HT-29 (cell line): ENCODE data around the gene OSBPL7. TPM values are rescaled to one million over a fixed set of nuclear protein-coding genes. Genes with fewer than 3 reads are reported as not detected.

ENCODE experiments used
- DNase-seq: peaks from one replicate; pipeline ENCODE4 v3.0.0-alpha.2; 2015; ENCODE audit warnings: low spot score
- total RNA-seq: library from RNA; depleted of rRNA; stranded (reverse); fragments of >200 nt; shearing (Covaris generic); gene quantifications from 2 replicates; pipeline ENCODE4 v1.2.3, GENCODE V29; 2014; rRNA removed

The OSBPL7 gene, protein sequence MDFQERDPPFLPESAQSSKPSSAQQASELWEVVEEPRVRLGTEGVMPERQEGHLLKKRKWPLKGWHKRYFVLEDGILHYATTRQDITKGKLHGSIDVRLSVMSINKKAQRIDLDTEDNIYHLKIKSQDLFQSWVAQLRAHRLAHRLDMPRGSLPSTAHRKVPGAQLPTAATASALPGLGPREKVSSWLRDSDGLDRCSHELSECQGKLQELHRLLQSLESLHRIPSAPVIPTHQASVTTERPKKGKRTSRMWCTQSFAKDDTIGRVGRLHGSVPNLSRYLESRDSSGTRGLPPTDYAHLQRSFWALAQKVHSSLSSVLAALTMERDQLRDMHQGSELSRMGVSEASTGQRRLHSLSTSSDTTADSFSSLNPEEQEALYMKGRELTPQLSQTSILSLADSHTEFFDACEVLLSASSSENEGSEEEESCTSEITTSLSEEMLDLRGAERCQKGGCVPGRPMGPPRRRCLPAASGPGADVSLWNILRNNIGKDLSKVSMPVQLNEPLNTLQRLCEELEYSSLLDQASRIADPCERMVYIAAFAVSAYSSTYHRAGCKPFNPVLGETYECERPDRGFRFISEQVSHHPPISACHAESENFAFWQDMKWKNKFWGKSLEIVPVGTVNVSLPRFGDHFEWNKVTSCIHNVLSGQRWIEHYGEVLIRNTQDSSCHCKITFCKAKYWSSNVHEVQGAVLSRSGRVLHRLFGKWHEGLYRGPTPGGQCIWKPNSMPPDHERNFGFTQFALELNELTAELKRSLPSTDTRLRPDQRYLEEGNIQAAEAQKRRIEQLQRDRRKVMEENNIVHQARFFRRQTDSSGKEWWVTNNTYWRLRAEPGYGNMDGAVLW
- 18.7 and 21.6 TPM in 2 replicates for total RNA-seq

DNA sequence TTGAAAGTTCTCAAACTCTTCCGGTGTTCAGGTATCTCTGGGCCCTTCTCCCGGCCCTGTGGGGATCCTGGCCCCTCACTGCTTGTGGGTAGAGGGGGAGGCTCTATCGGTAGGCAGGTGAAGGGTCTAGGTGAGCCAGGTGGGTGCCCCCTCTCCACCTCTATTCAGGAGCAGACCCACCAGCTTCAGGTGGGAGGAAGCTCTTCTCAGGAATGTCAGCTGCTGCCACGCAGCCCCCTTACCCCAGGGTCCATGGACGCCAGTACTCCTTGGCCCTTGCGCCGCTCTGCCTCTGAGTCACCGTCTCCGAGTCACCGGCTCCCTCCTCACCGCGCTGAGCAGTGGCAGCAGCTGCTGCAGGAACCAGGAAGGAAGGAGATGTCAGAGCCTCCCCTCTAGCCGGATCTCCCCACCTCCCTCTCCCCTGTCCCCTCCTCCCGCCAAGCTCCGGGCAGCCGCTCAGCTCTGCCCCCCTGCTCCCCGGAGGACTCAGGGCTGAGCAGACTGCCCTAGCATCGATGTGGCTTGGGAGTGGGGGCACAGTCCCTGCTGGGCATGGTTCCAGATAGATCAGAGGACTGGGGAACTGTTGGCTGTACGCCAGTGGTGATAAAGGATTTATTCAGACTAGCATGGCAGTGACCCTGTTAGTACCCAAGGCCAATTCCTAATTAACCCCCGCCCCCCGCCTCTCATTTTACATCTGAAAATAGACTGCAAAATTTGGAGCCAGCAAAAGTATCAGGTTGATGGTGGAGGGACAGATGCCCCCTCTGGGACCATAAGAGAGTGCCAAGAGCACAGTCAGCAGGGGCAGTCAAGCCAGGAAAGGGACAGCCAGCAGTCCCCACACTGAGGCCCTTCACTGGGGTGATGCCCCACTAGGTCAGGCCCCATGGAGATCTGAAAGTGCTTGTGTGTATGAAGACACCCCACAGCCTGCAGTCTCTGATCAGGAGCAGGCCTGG, at the start of gene OSBPL7:
TSS of gene OSBPL7 (minus strand) at position 371 of the 968 bp plus-strand sequence. CDS start 1,516 bp downstream, outside the sequence.
- peak; percentile 77 for DNase-seq

DNA sequence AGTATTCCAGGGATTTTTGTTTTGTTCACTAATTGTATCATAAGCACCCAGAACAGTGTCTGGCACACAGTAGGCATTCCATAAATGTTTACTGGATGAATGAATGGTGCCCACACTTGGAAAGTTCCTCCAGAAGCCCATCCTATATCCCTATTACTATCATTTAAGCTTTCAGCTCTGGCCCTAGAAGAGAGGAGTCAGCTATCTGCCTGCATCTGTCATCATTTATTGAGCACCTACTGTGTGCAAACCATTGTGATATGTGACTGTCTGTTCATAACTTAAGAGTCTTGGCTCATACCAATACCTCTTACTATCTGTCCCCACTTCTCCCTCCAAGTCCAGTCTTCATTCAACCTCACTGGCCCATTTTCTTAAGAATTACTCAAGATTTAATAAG, 49.5 kb upstream of the OSBPL7 start:
- no peak for DNase-seq

GRCh38 chr17:47870056-47870455, 48.5 kb upstream of the OSBPL7 start:
- DNase-seq: no peak

- DNase-seq: no peak
These were observed 47.5 kb upstream of the OSBPL7 start for GRCh38 chr17:47869114-47869513.

- no peak for DNase-seq
These were observed 46.4 kb upstream of the OSBPL7 start for GRCh38 chr17:47867813-47868533.

DNA sequence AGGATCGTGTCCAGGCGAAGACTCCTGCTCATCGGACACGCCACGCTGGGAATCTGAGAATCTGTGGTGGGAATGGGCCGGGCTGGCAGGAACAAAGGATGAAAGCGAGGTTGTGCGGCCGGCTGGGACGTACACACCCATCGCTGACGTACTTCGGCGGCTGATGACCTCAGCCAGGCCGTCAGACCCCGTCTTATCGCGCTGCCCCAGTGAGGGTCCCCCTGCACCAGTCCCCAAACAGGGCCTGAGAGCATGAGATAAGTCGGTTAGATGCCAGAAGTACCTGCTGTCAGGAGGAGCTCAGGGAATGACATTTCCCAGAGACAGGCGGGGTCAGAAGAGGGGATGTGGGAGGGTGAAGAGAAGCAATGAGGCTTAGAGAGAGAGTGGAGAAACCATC, 45.3 kb upstream of the OSBPL7 start:
- DNase-seq: no peak

DNA sequence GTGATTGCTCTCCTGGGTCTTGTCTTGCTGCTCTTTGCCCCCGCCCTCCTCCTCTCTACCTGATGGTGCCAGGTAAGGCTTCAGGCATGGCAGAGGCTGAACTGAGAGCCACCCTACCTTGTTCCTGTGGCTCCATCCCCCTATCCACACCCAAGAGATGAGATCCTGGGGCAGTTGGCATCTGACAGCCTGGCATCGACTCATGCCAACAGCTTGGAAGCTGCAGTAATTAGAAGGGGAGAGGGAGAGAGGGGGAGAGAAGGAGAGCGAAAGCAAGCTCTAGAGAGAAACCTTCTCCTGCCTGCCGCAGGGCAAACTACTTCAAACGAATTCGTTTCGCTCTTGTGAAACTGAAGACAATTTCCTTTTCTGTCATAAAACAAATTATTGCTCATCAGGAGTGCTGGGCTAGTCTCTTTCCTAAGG, 43.2 kb upstream of the OSBPL7 start:
- DNase-seq: no peak

DNA sequence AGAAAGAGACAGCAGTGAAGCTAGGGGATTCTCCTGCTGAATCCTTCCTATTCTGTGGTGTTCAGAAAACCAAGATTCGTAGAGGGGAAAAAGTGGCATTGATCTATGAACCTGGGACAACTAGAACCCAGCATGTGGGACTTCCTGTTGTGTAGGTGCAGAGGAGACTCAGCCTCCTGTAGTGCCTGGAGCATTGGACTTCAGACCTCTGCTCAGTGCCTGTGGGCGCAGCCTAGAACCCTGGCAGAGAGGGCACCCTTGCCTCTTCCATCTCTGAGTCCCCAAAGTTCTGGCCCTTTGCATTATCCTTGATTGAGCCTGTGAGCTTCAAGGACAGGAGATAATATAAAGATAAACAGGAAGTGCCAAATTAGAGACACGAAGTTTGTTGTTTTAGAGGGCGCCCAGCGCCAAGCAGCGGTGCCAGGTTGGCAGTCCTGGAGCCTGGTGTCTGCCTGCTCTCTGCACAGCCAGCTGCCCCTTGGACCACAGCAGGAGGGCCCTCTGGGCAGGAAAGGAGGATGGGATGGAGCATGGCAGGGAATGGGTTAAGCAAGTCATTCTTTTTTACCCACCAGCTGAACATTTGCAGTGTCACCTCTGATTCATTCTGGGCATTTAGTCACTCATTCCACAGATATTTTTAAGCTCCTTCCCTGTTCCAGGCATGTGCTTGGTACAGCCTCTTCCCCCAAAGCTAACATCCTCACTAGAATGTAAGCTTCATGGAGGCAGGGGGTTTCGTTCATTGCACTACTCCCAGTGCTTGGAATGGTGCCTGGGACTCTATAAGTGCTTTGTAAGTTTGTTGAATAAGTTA, 41.2 kb upstream of the OSBPL7 start:
- DNase-seq: no peak

- DNase-seq: no peak
These were observed 38.8 kb upstream of the OSBPL7 start for GRCh38 chr17:47860386-47860785.

DNA sequence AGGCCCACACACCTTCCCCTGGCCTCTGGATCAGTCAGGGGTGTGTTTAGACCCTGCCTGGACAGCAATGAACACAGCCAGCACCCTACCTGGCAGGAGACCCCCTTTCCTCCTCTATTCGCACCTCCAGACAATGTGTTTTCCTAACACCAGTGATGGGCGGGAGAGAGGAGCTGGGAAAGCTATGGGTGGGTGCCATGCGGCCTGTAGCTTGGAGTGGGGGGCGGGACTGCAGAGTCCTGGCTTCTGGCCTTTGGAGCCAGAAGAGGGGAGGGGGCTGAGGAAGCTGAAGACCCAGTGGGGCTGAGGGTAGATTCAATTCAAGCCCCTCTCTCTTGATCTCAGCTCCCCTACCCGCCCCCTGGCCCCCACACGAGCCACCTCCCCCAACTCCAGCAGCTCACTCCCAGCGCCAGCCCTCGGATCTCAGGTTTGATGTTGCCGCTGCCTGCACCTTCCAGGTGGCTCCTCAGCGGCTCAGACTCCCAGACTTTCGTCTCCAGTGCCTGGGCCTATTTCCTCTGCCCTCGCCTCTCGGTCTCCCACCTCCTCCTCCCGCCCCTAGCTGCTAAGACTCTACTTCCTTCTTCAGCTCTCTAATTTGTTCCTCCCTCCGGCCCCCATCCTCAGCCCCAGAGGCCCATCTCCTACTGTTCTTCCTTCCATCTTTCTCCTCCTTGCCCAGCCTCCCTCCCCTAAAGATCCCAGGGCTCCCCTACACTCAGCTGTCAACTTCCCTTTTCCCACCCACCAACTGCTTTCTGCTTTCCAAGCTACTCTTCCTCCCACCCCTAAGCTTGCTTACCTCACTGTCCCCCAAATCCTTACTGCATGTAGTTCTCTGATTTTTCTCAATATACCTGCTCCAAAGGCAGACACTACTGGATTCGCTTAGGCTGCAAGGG, 36.2 kb upstream of the OSBPL7 start:
- no peak for DNase-seq

DNA sequence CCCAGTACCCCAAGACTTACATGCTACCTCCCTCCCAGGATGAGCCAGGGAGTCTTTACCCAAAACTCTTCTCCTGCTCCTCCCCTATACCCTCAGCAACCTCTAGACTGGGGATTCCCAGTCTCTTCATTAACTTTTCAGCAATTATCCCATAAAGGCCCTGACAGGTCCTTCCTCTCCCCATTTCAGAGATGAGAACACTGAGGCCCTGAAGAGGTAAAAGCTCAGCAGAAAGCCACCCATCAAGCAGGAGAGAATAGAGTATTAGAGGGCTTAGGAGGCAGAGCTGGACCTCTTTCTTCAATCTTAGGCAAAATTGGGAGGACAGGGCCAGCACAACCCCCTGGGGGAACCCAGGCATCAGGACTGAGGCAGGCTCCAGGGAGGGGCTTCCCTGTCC, 35.2 kb upstream of the OSBPL7 start:
- DNase-seq: no peak

- no peak for DNase-seq
These were observed 34.1 kb upstream of the OSBPL7 start for GRCh38 chr17:47855737-47856136.

DNA sequence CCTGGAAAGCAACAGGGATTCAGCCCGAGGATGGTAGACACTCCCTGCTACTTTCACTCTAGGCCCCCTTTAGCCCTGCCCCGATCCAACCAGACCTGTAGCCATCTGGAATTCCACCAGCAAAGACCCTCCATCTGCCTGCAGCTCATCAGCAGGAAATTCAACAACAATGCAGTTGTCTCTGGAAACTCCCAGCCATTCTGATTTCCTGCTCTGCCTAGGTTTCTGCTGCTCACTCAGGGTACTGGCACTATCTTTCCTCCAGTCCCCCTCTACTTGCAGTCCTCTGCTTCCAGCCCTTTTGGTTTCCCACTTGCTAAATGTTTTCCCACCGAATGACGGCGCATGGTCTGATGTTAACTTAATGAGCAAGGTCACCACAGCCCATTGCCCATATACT, 32.0 kb upstream of the OSBPL7 start:
- DNase-seq: no peak

DNA sequence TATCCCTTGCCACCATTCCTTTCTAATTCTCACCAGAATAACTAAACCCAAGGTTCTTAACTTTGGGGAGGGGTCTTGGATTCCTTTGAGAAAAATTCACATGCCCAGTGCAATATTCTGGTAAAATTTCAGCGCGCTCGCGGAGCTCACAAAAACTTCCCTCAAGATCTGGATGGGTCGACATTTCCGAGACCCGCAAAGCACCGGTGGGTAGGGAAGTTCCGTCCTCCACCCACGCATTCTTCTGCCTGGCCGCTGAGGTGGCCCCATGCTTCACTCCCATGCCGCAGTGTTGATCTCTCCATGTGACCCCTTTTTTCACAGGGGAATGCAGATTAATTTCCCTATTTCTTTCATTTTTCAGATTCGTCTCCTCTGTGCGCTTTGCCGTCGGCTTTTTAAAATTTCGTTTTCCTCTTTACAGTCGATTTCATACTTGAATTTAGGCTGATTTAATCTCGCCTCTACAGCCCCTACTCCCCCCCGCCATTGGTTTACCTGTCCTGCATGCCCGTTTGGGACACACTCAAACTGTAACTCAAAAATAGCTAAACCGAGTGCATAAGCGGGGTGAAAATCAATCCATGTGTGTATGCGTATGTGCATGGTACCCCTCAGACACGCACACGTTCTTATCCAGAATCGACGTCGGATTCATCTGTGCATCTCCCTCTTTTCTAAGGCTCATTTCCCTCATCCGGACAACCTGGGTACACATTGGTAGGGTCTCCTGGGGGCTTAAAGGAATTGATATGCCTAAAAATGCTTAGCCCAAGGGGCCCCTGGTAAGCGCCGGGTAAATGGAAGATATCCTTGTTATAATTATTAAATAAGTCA, 30.7 kb upstream of the OSBPL7 start:
- DNase-seq: no peak

- DNase-seq: no peak
These were observed 30.1 kb upstream of the OSBPL7 start for GRCh38 chr17:47851764-47852112.

DNA sequence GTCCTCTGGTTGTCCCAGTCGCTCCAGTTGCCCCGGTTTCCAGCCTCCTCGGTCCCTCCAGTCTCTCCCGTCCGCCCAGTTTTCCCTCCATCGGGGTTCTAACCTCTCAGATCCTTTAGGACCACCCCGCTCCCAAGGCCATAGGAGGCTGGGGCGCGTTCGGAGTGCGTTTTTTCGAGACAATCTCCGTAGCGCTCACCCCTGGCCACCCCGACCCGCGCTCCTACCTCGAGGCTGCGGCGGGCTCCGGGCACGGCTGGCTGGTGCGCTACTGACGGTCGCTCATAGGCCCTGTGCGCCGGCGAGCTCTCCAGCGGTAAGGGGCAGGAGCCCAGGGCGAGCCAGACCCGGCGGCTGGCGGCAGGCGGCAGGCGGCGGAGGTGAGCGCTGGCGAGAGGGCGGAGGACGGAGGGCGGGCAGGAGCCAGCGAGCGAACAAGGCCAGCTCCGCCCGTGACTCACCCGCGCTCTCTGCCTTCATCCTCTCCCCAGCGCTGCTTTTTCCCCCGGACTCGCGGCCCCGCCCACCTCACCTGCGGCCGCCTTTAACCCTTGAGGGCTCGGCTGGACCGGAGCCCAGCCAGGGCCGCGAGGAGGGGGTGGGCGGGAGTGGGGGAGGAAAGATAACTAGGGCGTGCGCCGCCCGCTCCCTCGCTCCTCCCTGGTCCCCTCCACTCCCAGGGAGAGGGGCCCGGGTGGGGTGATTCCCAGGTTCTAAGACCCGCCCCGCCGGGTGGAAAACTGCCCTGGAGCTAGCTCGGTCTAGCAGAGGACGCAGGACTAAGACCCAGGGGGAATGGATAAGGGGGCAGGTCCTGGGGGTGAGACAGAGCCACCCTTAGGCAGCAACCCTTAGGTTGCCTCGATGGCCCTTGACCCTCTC, 29.3 kb upstream of the OSBPL7 start, which contains the start of gene SP6:
TSS of gene SP6 (minus strand) at position 472 of the 882 bp plus-strand sequence. CDS start 2,734 bp downstream, outside the sequence.
- DNase-seq: peak; percentile 93

GRCh38 chr17:47850373-47850691, 28.7 kb upstream of the OSBPL7 start:
- DNase-seq: peak; percentile 48
